Testis (tissue), 2 donors: ENCODE results near the gene PAGR1.

ENCODE experiments used
- POLR2A ChIP-seq: fragments of 450-650 bp; IDR thresholded peaks from one replicate; pipeline ENCODE4 v1.6.1; 2017; ENCODE audit warnings: antibody characterized with exemption, mild to moderate bottlenecking, moderate library complexity
- TF ChIP-seq, protein P1 (sequence below), 3 experiments: fragments of 450-650 bp in 2 of 3; fragments of 200-600 bp in 1 of 3; sonication (generic) in 1 of 3; IDR thresholded peaks; one replicate each; pipeline ENCODE4 v1.5.1; 2016 to 2019; ENCODE audit warnings: antibody characterized with exemption in 3 of 3, mild to moderate bottlenecking in 2 of 3, moderate library complexity in 1 of 3

GRCh38 chr16:29858974-29859373 lies 43.0 kb downstream of the PAGR1 start:
- TF ChIP-seq, protein P1, sequence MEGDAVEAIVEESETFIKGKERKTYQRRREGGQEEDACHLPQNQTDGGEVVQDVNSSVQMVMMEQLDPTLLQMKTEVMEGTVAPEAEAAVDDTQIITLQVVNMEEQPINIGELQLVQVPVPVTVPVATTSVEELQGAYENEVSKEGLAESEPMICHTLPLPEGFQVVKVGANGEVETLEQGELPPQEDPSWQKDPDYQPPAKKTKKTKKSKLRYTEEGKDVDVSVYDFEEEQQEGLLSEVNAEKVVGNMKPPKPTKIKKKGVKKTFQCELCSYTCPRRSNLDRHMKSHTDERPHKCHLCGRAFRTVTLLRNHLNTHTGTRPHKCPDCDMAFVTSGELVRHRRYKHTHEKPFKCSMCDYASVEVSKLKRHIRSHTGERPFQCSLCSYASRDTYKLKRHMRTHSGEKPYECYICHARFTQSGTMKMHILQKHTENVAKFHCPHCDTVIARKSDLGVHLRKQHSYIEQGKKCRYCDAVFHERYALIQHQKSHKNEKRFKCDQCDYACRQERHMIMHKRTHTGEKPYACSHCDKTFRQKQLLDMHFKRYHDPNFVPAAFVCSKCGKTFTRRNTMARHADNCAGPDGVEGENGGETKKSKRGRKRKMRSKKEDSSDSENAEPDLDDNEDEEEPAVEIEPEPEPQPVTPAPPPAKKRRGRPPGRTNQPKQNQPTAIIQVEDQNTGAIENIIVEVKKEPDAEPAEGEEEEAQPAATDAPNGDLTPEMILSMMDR (IDR thresholded peaks at IDR 0.05) = no peak
- TF ChIP-seq POLR2A = no peak
